SK-N-SH treated with all-trans-retinoic acid at 6 μM for 48 hours (cell line): ENCODE measurements around the gene KPTN.

Experiments used
- ARNTL ChIP-seq: fragments of 450-650 bp; formaldehyde crosslinking; IDR thresholded peaks from 2 replicates; pipeline ENCODE4 v1.5.0; 2020; ENCODE audit warnings: low read depth, mild to moderate bottlenecking, moderate library complexity, borderline replicate concordance
- PATZ1 ChIP-seq: fragments of 250-450 bp; sonication (Bioruptor Pico); IDR thresholded peaks from 2 replicates; pipeline ENCODE4 v1.8.0; 2020; ENCODE audit warnings: mild to moderate bottlenecking, moderate library complexity, borderline replicate concordance
- ZNF565 ChIP-seq: fragments of 450-650 bp; formaldehyde crosslinking; conservative IDR thresholded peaks from 2 replicates; pipeline ENCODE4 v1.5.0; 2020; ENCODE audit warnings: low read depth, mild to moderate bottlenecking, moderate library complexity

GRCh38 chr19:47459477-47459876 is 24.5 kb downstream of the KPTN start:
- no peak for TF ChIP-seq PATZ1 (CRISPR knock-in tag)
- no peak for TF ChIP-seq ARNTL (CRISPR knock-in tag)
- no peak for TF ChIP-seq ZNF565 (CRISPR knock-in tag)
